PFSK-1 (cell line): Measurements from ENCODE around the gene WDR31.

Experiments
- FOXP2 ChIP-seq: optimal IDR thresholded peaks from 2 replicates; pipeline ENCODE3; 2011; ENCODE audit warnings: borderline replicate concordance, control low read depth, inconsistent platforms; ENCODE audit not compliant: insufficient read depth; ENCODE audit errors: extremely low read length, extremely low read depth
- POLR2AphosphoS5 ChIP-seq: IDR thresholded peaks from 2 replicates; pipeline ENCODE4 v1.6.1; 2012; ENCODE audit warnings: low read depth, mild to moderate bottlenecking, control low read depth, low read length, moderate library complexity
- SIN3A ChIP-seq: IDR thresholded peaks from 2 replicates; pipeline ENCODE4 v1.6.1; 2012; ENCODE audit warnings: mild to moderate bottlenecking, low read length, moderate library complexity, borderline replicate concordance; ENCODE audit not compliant: insufficient read depth
- TAF1 ChIP-seq: IDR thresholded peaks from 2 replicates; pipeline ENCODE4 v1.6.1; 2012; ENCODE audit warnings: low read length, control low read depth, borderline replicate concordance; ENCODE audit not compliant: insufficient read depth
- TF ChIP-seq, protein P1 (sequence below), 2 experiments: IDR thresholded peaks; 2 replicates each; pipeline versions ENCODE4 v1.6.1 to v1.8.0; 2011 to 2012; ENCODE audit warnings: low read depth in 2 of 2, low read length in 2 of 2, control low read depth in 1 of 2, inconsistent platforms in 1 of 2, mild to moderate bottlenecking in 1 of 2, moderate library complexity in 1 of 2; ENCODE audit not compliant: insufficient read depth in 1 of 2

DNA sequence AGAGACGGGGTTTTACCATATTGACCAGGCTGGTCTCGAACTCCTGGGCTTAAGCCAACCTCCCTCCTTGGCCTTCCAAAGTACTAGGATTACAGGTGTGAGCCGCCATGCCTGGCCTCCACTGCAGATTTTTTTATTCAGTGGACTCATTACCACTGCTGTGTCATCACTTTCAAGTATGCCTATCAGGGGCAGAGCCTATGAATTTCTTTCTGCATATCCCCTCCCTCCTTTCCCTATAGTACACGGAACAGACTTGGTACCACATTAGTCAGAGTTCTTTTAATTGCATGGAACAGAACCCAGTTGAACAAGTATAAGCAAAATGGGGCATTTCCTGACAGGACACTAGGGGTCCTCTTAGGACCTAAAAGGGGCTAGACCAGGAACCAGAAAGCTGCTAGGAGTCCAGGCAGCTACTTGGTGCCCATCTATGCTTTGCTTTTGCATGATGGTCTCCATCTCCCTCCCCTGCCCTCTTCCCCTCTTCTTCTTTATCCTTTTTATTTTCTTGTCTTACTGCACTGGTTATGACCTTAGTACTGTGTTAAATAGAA, 15.0 kb upstream of the WDR31 start:
- TF ChIP-seq SIN3A (no peak), POLR2AphosphoS5 (no peak), TAF1 (no peak), FOXP2 (no peak)
- TF ChIP-seq, protein P1, sequence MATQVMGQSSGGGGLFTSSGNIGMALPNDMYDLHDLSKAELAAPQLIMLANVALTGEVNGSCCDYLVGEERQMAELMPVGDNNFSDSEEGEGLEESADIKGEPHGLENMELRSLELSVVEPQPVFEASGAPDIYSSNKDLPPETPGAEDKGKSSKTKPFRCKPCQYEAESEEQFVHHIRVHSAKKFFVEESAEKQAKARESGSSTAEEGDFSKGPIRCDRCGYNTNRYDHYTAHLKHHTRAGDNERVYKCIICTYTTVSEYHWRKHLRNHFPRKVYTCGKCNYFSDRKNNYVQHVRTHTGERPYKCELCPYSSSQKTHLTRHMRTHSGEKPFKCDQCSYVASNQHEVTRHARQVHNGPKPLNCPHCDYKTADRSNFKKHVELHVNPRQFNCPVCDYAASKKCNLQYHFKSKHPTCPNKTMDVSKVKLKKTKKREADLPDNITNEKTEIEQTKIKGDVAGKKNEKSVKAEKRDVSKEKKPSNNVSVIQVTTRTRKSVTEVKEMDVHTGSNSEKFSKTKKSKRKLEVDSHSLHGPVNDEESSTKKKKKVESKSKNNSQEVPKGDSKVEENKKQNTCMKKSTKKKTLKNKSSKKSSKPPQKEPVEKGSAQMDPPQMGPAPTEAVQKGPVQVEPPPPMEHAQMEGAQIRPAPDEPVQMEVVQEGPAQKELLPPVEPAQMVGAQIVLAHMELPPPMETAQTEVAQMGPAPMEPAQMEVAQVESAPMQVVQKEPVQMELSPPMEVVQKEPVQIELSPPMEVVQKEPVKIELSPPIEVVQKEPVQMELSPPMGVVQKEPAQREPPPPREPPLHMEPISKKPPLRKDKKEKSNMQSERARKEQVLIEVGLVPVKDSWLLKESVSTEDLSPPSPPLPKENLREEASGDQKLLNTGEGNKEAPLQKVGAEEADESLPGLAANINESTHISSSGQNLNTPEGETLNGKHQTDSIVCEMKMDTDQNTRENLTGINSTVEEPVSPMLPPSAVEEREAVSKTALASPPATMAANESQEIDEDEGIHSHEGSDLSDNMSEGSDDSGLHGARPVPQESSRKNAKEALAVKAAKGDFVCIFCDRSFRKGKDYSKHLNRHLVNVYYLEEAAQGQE (IDR thresholded peaks at IDR 0.05; ENCODE audit: insufficient read depth in 1 of 2, low read depth in 2 of 2, low read length in 2 of 2), result no peak
